Fibroblast of lung (primary cell): ENCODE data around the gene PTPRA.
"Not testable (repeated sequence)": the region's sequence is repeated elsewhere in the genome, so short reads cannot be mapped to it uniquely, and the experiment has no call there.

Source experiments
- CTCF ChIP-seq, 2 donors: IDR thresholded peaks in 1 of 2; conservative IDR thresholded peaks in 1 of 2; 1 replicate in 1 of 2; 2 replicates in 1 of 2; pipeline ENCODE4 v1.5.1; 2011 to 2012; ENCODE audit warnings: low read length in 2 of 2, control low read depth in 1 of 2, inconsistent platforms in 1 of 2, low read depth in 1 of 2, mild to moderate bottlenecking in 1 of 2
- EZH2 ChIP-seq: IDR thresholded peaks from 2 replicates; pipeline ENCODE4 v1.5.1; 2012; ENCODE audit warnings: low read length, control low read depth, mild to moderate bottlenecking; ENCODE audit errors: missing control alignments

- not testable (repeated sequence) for TF ChIP-seq CTCF (conservative IDR thresholded peaks at IDR 0.05 in 1 of 2, IDR thresholded peaks at IDR 0.05 in 1 of 2; ENCODE audit: low read depth in 1 of 2, low read length in 2 of 2); EZH2
Measured at GRCh38 chr20:2895154-2895553, 21.9 kb downstream of the PTPRA start.
